Activated CD4-positive, alpha-beta T cell treated with anti-CD3 and anti-CD28 coated beads, Interleukin-2, amount 10 ng/mL, durations not matched to agents 24 days and 14 days (primary cell): Measurements from ENCODE around the gene NOTCH3. TPM values are rescaled to one million over a fixed set of nuclear protein-coding genes. Genes with fewer than 3 reads are reported as not detected.

ENCODE experiments used
- DNase-seq: peaks from one replicate; pipeline ENCODE4 v3.0.0; 2022
- H3K27ac Mint-ChIP-seq: one replicate; pipeline ENCODE4 v1.8.0; 2022; ENCODE audit warnings: mild to moderate bottlenecking, mixed read lengths
- H3K27me3 Mint-ChIP-seq: one replicate; pipeline ENCODE4 v1.8.0; 2022; ENCODE audit warnings: mixed read lengths
- H3K36me3 Mint-ChIP-seq: one replicate; pipeline ENCODE4 v1.8.0; 2022; ENCODE audit warnings: low read depth, mild to moderate bottlenecking, mixed read lengths
- H3K4me1 Mint-ChIP-seq: one replicate; pipeline ENCODE4 v1.8.0; 2021; ENCODE audit warnings: mixed read lengths
- H3K4me3 Mint-ChIP-seq: one replicate; pipeline ENCODE4 v1.8.0; 2022; ENCODE audit warnings: mild to moderate bottlenecking, moderate library complexity, mixed read lengths
- H3K9me3 Mint-ChIP-seq: one replicate; pipeline ENCODE4 v1.8.0; 2021; ENCODE audit warnings: mixed read lengths
- intact Hi-C: fragments of 100-400 bp; cut with micrococcal nuclease; formaldehyde crosslinking; loops from one replicate; pipeline ENCODE4 v1.15.1; 2023
- total RNA-seq: library from RNA; stranded (reverse); gene quantifications from 2 replicates; pipeline ENCODE4 v1.2.3, GENCODE V29; 2022

NOTCH3 gene
- total RNA-seq, 1 donor from 2014 or later: not detected

DNA sequence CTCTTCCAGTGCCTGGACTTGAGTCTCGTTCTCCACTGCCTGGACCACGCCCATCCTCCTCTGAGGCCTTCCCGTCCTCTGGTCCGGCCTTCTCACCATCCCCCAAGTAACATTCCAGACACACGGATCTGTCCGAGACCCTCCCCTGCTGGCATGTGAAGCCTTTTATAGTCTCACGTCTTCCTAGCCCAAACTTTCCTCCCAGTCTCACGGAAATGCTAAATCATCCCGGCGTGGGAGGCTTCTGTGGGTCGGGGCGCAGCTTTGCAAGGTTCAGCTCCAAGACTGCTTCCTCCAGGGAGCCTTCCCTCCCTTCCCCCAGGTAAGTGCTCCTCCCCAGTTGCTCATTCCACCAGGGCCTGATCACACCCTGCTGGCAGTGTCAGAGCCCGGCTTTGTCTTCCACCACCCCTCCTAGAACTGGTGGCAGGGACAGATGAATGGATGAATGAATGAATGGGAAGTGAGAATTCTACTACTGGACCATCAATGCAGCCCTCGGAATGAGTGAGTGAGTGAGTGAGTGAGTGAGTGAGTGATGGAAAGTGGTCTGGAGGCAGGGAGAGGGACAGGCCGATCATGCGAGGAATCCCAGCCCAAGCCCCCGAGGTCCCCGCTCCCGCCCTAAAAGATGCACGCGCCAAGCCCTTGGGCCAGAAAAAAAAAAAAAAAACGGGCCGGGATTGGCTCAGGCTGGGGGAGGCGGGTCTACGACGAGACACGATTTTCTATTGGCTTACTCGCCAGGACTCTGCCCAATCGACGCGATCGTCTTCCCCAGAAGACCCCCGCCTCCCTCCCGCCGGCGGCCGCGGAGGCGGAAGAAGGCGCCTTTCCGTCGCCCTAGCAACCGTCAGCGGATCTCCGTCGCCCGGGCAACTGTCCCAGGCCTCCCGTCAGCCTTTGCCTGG is 22.2 kb upstream of the NOTCH3 start:
- no peaks in the 10 kb centered on the region for H3K9me3 Mint-ChIP-seq
- H3K4me1 Mint-ChIP-seq: peaks cover 11% of the 10 kb centered on the region
- H3K36me3 Mint-ChIP-seq: no peaks in the 10 kb centered on the region
- peaks cover 26% of the 10 kb centered on the region for H3K27me3 Mint-ChIP-seq
- DNase-seq: peak; percentile 95
- peak overlapping the region; percentile 27 for H3K27ac Mint-ChIP-seq
- intact Hi-C loops: no loop called here
- H3K4me3 Mint-ChIP-seq: peak overlapping the region; percentile 83

DNA sequence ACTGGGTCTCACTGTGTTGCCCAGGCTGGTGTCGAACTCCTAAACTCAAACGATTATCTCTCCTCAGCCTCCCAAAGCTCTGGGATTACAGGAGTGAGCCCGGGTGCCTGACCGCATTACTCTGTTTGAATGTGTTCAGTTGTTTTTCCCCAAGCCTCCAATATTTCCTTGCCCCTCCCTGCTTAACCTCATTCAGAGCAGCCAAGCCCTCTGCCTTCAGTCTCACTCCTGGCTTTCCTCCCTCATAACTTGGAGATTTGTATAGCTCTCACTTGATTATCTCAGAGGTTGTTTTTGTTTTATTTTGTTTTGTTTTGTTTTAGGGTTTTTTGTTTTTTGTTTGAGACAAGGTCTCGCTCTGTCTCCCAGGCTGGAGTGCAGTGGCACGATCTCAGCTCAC is 20.0 kb upstream of the NOTCH3 start:
- Mint-ChIP-seq H3K27ac (no peak overlapping the region), H3K4me1 (peaks cover 11% of the 10 kb centered on the region), H3K9me3 (no peaks in the 10 kb centered on the region), H3K4me3 (no peak overlapping the region), H3K36me3 (no peaks in the 10 kb centered on the region), H3K27me3 (peaks cover 24% of the 10 kb centered on the region)
- intact Hi-C loops: no loop called here
- DNase-seq: no peak

DNA sequence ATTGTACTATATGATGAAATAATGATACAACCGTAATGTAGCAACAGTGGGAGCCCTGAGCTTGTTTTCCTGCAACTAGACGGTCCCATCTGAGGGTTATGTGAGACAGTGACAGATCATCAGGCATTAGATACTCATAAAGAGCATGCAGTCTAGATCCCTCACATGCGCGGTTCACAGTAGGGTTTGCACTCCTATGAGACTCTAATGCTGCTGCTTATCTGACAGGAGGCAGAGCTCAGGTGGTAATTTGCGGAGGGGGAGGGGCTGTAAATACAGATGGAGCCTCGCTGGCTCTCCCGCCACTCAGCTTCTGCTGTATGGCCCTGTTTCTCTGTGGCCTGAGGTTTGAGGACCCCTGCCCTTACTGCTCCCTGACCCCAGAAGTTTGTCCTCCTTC is 17.7 kb upstream of the NOTCH3 start:
- no peaks in the 10 kb centered on the region for H3K9me3 Mint-ChIP-seq
- no peak overlapping the region for H3K27ac Mint-ChIP-seq
- DNase-seq: no peak
- H3K4me3 Mint-ChIP-seq: no peak overlapping the region
- intact Hi-C loops: no loop called here
- peaks cover 9% of the 10 kb centered on the region for H3K4me1 Mint-ChIP-seq
- H3K27me3 Mint-ChIP-seq: peaks cover 15% of the 10 kb centered on the region
- no peaks in the 10 kb centered on the region for H3K36me3 Mint-ChIP-seq

GRCh38 chr19:15216363-15216762 is 15.6 kb upstream of the NOTCH3 start:
- H3K27me3 Mint-ChIP-seq: peaks cover 3% of the 10 kb centered on the region
- intact Hi-C loops: no loop called here
- no peaks in the 10 kb centered on the region for H3K36me3 Mint-ChIP-seq
- no peaks in the 10 kb centered on the region for H3K9me3 Mint-ChIP-seq
- no peak for DNase-seq
- H3K4me3 Mint-ChIP-seq: no peak overlapping the region
- no peaks in the 10 kb centered on the region for H3K4me1 Mint-ChIP-seq
- no peak overlapping the region for H3K27ac Mint-ChIP-seq

DNA sequence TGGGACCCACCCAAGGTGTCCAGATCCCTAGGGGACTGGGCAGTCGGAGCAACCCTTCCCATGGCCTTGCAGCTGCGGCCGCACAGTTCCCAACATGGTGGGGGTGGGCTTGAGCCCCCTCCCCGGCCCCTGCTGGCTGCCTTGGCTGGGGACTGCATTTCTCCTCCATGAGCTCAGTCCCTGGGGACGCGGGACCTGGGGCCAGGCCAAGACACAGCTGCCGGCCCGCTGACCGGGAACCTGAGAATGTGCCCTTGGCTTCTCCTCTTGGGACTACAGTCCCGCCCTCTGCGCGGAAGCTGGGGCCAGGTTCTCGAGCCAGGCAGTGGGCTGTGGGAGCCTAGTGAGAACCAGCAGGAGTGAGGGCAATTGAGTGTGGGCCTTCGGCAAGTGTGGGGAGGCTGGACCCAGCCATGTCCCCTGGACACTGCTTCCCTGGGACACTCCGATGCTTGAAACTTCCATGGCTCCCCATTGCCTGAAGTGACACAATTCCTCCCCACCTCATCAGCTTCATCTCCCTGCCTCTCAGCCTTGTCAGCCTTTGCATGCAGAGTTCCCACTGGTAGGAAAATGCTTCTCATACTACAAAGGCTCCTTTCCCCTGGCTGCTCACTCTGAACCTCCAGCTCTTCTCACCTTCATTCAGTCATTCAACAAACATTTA is 13.1 kb upstream of the NOTCH3 start:
- no peaks in the 10 kb centered on the region for H3K9me3 Mint-ChIP-seq
- H3K27me3 Mint-ChIP-seq: no peaks in the 10 kb centered on the region
- DNase-seq: no peak
- intact Hi-C loops: no loop called here
- no peaks in the 10 kb centered on the region for H3K4me1 Mint-ChIP-seq
- no peaks in the 10 kb centered on the region for H3K36me3 Mint-ChIP-seq
- H3K27ac Mint-ChIP-seq: no peak overlapping the region
- H3K4me3 Mint-ChIP-seq: no peak overlapping the region

- Mint-ChIP-seq H3K4me1 (no peaks in the 10 kb centered on the region), H3K9me3 (no peaks in the 10 kb centered on the region), H3K27ac (no peak overlapping the region), H3K27me3 (no peaks in the 10 kb centered on the region), H3K36me3 (no peaks in the 10 kb centered on the region), H3K4me3 (no peak overlapping the region)
- DNase-seq: no peak
- intact Hi-C loops: no loop called here
Measured at GRCh38 chr19:15212711-15213110, 11.9 kb upstream of the NOTCH3 start.

GRCh38 chr19:15210323-15210781 is 9.6 kb upstream of the NOTCH3 start:
- H3K27me3 Mint-ChIP-seq: peaks cover 1% of the 10 kb centered on the region
- no peaks in the 10 kb centered on the region for H3K9me3 Mint-ChIP-seq
- intact Hi-C loops: no loop called here
- H3K4me3 Mint-ChIP-seq: no peak overlapping the region
- no peaks in the 10 kb centered on the region for H3K4me1 Mint-ChIP-seq
- no peak for DNase-seq
- H3K27ac Mint-ChIP-seq: no peak overlapping the region
- H3K36me3 Mint-ChIP-seq: no peaks in the 10 kb centered on the region

DNA sequence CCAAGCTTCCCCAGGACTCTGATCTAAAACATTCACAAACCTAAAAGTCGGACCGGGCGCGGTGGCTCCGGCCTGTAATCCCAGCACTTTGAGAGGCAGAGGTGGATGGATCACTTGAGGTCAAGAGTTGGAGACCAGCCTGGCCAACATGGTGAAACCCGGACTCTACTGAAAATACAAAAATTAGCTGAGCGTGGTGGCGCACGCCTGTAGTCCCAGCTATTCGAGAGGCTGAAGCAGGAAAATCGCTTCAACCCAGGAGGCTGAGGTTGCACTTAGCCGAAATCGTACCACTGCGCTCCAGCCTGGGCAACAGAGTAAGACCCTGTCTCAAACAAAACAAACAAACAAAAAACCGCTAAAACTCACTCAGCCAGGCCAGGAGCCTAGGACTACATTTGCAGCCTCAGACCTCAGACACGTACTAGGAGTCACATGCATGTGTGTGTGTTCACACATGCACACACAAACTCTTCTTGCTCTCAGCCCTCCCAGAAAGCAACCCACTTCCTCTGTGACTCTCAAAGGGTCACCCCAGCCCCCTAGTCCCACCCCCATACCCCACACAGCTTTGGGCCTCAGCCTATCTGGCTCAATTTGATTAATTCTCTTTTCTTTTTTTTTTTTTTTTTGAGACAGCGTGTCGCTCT is 704 bp upstream of the NOTCH3 start:
- intact Hi-C loops: no loop called here
- DNase-seq: no peak
- peak overlapping the region; percentile 24 for H3K4me3 Mint-ChIP-seq
- peaks cover 45% of the 10 kb centered on the region for H3K27me3 Mint-ChIP-seq
- H3K36me3 Mint-ChIP-seq: no peaks in the 10 kb centered on the region
- no peak overlapping the region for H3K27ac Mint-ChIP-seq
- H3K9me3 Mint-ChIP-seq: no peaks in the 10 kb centered on the region
- H3K4me1 Mint-ChIP-seq: peaks cover 4% of the 10 kb centered on the region

- Mint-ChIP-seq H3K36me3 (no peaks in the 10 kb centered on the region), H3K4me3 (peak overlapping the region; percentile 5), H3K27ac (no peak overlapping the region), H3K9me3 (no peaks in the 10 kb centered on the region), H3K4me1 (peaks cover 5% of the 10 kb centered on the region), H3K27me3 (peaks cover 50% of the 10 kb centered on the region)
- DNase-seq: no peak
- intact Hi-C loops: no loop called here
Measured at GRCh38 chr19:15199661-15200552, 888 bp downstream of the NOTCH3 start.

DNA sequence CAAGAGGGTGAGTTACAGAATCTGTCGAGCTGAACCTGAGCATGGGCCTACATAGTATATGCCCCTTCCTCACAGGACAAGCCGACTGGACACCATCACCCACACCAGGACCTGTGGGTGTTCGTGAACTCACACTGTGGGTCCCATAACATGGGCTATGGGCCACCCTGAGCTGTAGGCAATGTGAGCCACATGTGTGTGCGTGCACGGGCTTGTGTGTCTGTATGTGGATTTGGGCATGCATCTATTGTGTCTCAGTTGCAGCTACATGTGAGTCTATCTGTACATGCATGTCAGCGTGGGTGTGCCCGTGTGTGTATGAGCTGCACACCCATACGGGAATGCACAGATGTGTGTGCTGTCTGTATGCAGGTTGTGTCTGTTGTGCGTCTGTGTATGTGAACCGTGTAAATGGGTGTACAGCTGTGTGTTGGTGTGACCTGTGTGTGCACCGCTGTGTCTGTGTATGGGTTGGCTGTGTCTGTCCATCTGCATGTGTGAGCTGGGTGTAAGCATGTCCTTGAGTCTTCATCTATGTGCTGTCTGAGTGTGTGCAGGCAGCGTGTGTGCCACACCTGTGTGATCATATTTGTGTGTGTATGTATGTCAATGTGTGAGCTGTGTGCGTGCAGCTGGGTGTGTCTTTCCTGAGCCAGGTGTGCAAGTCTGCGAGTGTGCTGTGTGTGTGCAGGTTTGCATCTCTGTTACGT is 1.7 kb downstream of the NOTCH3 start:
- H3K9me3 Mint-ChIP-seq: no peaks in the 10 kb centered on the region
- peaks cover 58% of the 10 kb centered on the region for H3K27me3 Mint-ChIP-seq
- H3K36me3 Mint-ChIP-seq: no peaks in the 10 kb centered on the region
- DNase-seq: no peak
- intact Hi-C loops: no loop called here
- H3K4me3 Mint-ChIP-seq: peak overlapping the region; percentile 5
- H3K4me1 Mint-ChIP-seq: peaks cover 6% of the 10 kb centered on the region
- H3K27ac Mint-ChIP-seq: no peak overlapping the region

GRCh38 chr19:15197942-15198341 is 2.9 kb downstream of the NOTCH3 start:
- no peak for DNase-seq
- H3K4me1 Mint-ChIP-seq: peaks cover 6% of the 10 kb centered on the region
- intact Hi-C loops: no loop called here
- H3K27ac Mint-ChIP-seq: no peak overlapping the region
- peaks cover 60% of the 10 kb centered on the region for H3K27me3 Mint-ChIP-seq
- no peaks in the 10 kb centered on the region for H3K36me3 Mint-ChIP-seq
- no peak overlapping the region for H3K4me3 Mint-ChIP-seq
- H3K9me3 Mint-ChIP-seq: no peaks in the 10 kb centered on the region

- intact Hi-C loops: no loop called here
- no peaks in the 10 kb centered on the region for H3K36me3 Mint-ChIP-seq
- no peak overlapping the region for H3K27ac Mint-ChIP-seq
- peaks cover 6% of the 10 kb centered on the region for H3K4me1 Mint-ChIP-seq
- DNase-seq: no peak
- H3K27me3 Mint-ChIP-seq: peaks cover 57% of the 10 kb centered on the region
- no peak overlapping the region for H3K4me3 Mint-ChIP-seq
- H3K9me3 Mint-ChIP-seq: no peaks in the 10 kb centered on the region
Measured at GRCh38 chr19:15197275-15197941, 3.4 kb downstream of the NOTCH3 start.
